ENCODE results near the gene ZNF284. TPM values are rescaled to one million over a fixed set of nuclear protein-coding genes. Genes with fewer than 3 reads are reported as not detected.
A peak's percentile ranks its signal among the peaks of the same experiment; 100 is the strongest.
"Not testable (repeated sequence)": the region's sequence is repeated elsewhere in the genome, so short reads cannot be mapped to it uniquely, and the experiment has no call there.

The ZNF284 gene
- total RNA-seq, 1 donor from 2014 or later: 5.2 TPM

- Mint-ChIP-seq H3K9me3 (peaks cover 15% of the 10 kb centered on the region), H3K27me3 (no peaks in the 10 kb centered on the region), H3K27ac (peak overlapping the region; percentile 94), H3K4me1 (ENCODE audit: unreplicated experiment) (peaks cover 12% of the 10 kb centered on the region), H3K4me3 (peak overlapping the region; percentile 100), H3K36me3 (peaks cover 35% of the 10 kb centered on the region)
- TF ChIP-seq CTCF (conservative IDR thresholded peaks at IDR 0.05): peak; percentile 25
- DNase-seq (ENCODE audit: extremely low spot score, unreplicated experiment): no peak
Measured at GRCh38 chr19:44112802-44113137, 40.8 kb downstream of the ZNF284 start.

- H3K9me3 Mint-ChIP-seq: peaks cover 10% of the 10 kb centered on the region
- H3K4me1 Mint-ChIP-seq (ENCODE audit: unreplicated experiment): peaks cover 12% of the 10 kb centered on the region
- H3K27ac Mint-ChIP-seq: peak within 1 kb of the TSS; percentile 94
- no peaks in the 10 kb centered on the region for H3K27me3 Mint-ChIP-seq
- no peak for TF ChIP-seq CTCF (conservative IDR thresholded peaks at IDR 0.05)
- peak; percentile 92 for DNase-seq (ENCODE audit: extremely low spot score, unreplicated experiment)
- H3K4me3 Mint-ChIP-seq: peak within 1 kb of the TSS; percentile 100
- peaks cover 30% of the 10 kb centered on the region for H3K36me3 Mint-ChIP-seq
Measured at GRCh38 chr19:44113138-44113783, 41.3 kb downstream of the ZNF284 start, which contains the start of gene ZNF225. ZNF225 (plus strand) TSS chr19:44113399; CDS start chr19:44115828, 2,429 bp downstream.

- TF ChIP-seq CTCF (conservative IDR thresholded peaks at IDR 0.05): no peak
- Mint-ChIP-seq H3K27ac (peak overlapping the region; percentile 94), H3K27me3 (no peaks in the 10 kb centered on the region), H3K9me3 (peaks cover 8% of the 10 kb centered on the region), H3K4me3 (peak overlapping the region; percentile 100), H3K36me3 (peaks cover 27% of the 10 kb centered on the region), H3K4me1 (ENCODE audit: unreplicated experiment) (peaks cover 12% of the 10 kb centered on the region)
- no peak for DNase-seq (ENCODE audit: extremely low spot score, unreplicated experiment)
Measured at GRCh38 chr19:44113784-44114390, 41.9 kb downstream of the ZNF284 start.

- peaks cover 74% of the 10 kb centered on the region for H3K36me3 Mint-ChIP-seq
- H3K4me3 Mint-ChIP-seq; H3K27me3 Mint-ChIP-seq; H3K27ac Mint-ChIP-seq; DNase-seq (ENCODE audit: extremely low spot score, unreplicated experiment); H3K4me1 Mint-ChIP-seq (ENCODE audit: unreplicated experiment); H3K9me3 Mint-ChIP-seq: not testable (repeated sequence)
Measured at GRCh38 chr19:44121162-44121561, 49.2 kb downstream of the ZNF284 start.

GRCh38 chr19:44131955-44132354, 60.0 kb downstream of the ZNF284 start:
- Mint-ChIP-seq H3K4me3 (no peak overlapping the region), H3K4me1 (ENCODE audit: unreplicated experiment) (no peaks in the 10 kb centered on the region), H3K36me3 (peaks cover 18% of the 10 kb centered on the region), H3K27me3 (no peaks in the 10 kb centered on the region), H3K9me3 (no peaks in the 10 kb centered on the region), H3K27ac (no peak overlapping the region)
- no peak for TF ChIP-seq CTCF (conservative IDR thresholded peaks at IDR 0.05)
- no peak for DNase-seq (ENCODE audit: extremely low spot score, unreplicated experiment)

Other genes with a start within 250 kb of the ZNF284 start
- gene ZNF283, start 244.8 kb upstream of the ZNF284 start, total RNA-seq (ENCODE audit: low replicate concordance): 13.1 and 18.2 TPM in 2 replicates
- 5.4 and 7.5 TPM in 2 replicates for gene ZNF404, start 188.2 kb upstream of the ZNF284 start, total RNA-seq (ENCODE audit: low replicate concordance)
- 13.9 and 19.2 TPM in 2 replicates for gene ZNF45, start 136.9 kb upstream of the ZNF284 start, total RNA-seq (ENCODE audit: low replicate concordance)
- gene ZNF221, start 120.9 kb upstream of the ZNF284 start, total RNA-seq (ENCODE audit: low replicate concordance): 7.6 and 12.2 TPM in 2 replicates
- 9.8 and 10.3 TPM in 2 replicates for gene ZNF155, start 88.0 kb upstream of the ZNF284 start, total RNA-seq (ENCODE audit: low replicate concordance)
- 5.0 and 6.5 TPM in 2 replicates for gene ZNF230, start 69.2 kb upstream of the ZNF284 start, total RNA-seq (ENCODE audit: low replicate concordance)
- gene ZNF222, start 46.8 kb upstream of the ZNF284 start, total RNA-seq (ENCODE audit: low replicate concordance): 6.7 and 7.9 TPM in 2 replicates
- 8.4 and 10.0 TPM in 2 replicates for gene ZNF223, start 20.1 kb upstream of the ZNF284 start, total RNA-seq (ENCODE audit: low replicate concordance)
- gene ZNF224, start 22.2 kb downstream of the ZNF284 start, total RNA-seq (ENCODE audit: low replicate concordance): 28.9 and 32.8 TPM in 2 replicates
- 5.8 and 8.4 TPM in 2 replicates for gene ZNF225, start 41.2 kb downstream of the ZNF284 start, total RNA-seq (ENCODE audit: low replicate concordance)
- 17.2 and 20.7 TPM in 2 replicates for gene ZNF234, start 69.4 kb downstream of the ZNF284 start, total RNA-seq (ENCODE audit: low replicate concordance)
- 25.1 and 28.8 TPM in 2 replicates for gene ZNF226, start 92.9 kb downstream of the ZNF284 start, total RNA-seq (ENCODE audit: low replicate concordance)
- gene ZNF227, start 140.4 kb downstream of the ZNF284 start, total RNA-seq (ENCODE audit: low replicate concordance): 21.3 and 32.1 TPM in 2 replicates
- gene ZNF233, start 187.7 kb downstream of the ZNF284 start, total RNA-seq (ENCODE audit: low replicate concordance): 3.2 and 4.4 TPM in 2 replicates
- gene ZNF235, start 232.9 kb downstream of the ZNF284 start, total RNA-seq (ENCODE audit: low replicate concordance): 7.4 and 11.2 TPM in 2 replicates

Data from type B pancreatic cell (in vitro differentiated cells).